Measurements from ENCODE around the gene CHL1. TPM values are rescaled to one million over a fixed set of nuclear protein-coding genes. Genes with fewer than 3 reads are reported as not detected.

The CHL1 gene
- total and polyA plus RNA-seq, 2 of the 8 experiments (the other 6 are each of a cell fraction or from before 2014, with no cell fraction given): 0.05 to 0.99 TPM

- Histone ChIP-seq H3K4me1 (replicated peaks in 1 of 4; ENCODE audit: control insufficient read depth in 3 of 4, insufficient read depth in 4 of 4, low read length in 3 of 4) (peaks cover 0 to 5% (median 2%) of the 10 kb centered on the region in 4 experiments; a peak in 2 of 7 replicates), H3K9me3 (ENCODE audit: insufficient read depth in 2 of 2, low read depth in 1 of 2, low read length in 1 of 2) (no peaks in the 10 kb centered on the region), H3K27me3 (replicated peaks in 1 of 4; ENCODE audit: control insufficient read depth in 3 of 4, extremely low read depth in 1 of 4, insufficient read depth in 3 of 4, low read length in 3 of 4) (no peaks in the 10 kb centered on the region), H3K4me2 (ENCODE audit: insufficient read depth in 1 of 2, low read depth in 2 of 2, low read length in 2 of 2) (no peak overlapping the region), H3K56ac (replicated peaks; ENCODE audit: insufficient read length, low read depth, low read length) (no peak overlapping the region), H2BK120ac (replicated peaks; ENCODE audit: low read depth, low read length) (no peak overlapping the region), H3K9ac (replicated peaks in 1 of 4; ENCODE audit: extremely low read depth in 1 of 4, low read depth in 3 of 4, low read length in 3 of 4) (no peak overlapping the region), H2BK15ac (ENCODE audit: low read length) (no peak overlapping the region), H3K79me2 (ENCODE audit: control insufficient read depth in 1 of 2, insufficient read depth in 2 of 2, low read length in 2 of 2) (no peaks in the 10 kb centered on the region), H3K79me1 (ENCODE audit: low read depth, low read length) (no peaks in the 10 kb centered on the region), H4K91ac (replicated peaks; ENCODE audit: insufficient read length, low read length) (no peak overlapping the region), H2AFZ (ENCODE audit: low read length) (no peak overlapping the region), H3K18ac (ENCODE audit: extremely low read depth, low read length) (no peak overlapping the region), H3K27ac (ENCODE audit: low read depth, low read length) (no peak overlapping the region), H2BK5ac (ENCODE audit: low read depth, low read length) (no peak overlapping the region), H3K23ac (ENCODE audit: insufficient read length) (no peak overlapping the region), H3K14ac (ENCODE audit: insufficient read length) (no peak overlapping the region), H2BK12ac (ENCODE audit: low read depth, low read length) (no peak overlapping the region), H4K5ac (ENCODE audit: insufficient read length, low read depth, low read length) (no peak overlapping the region), H4K8ac (ENCODE audit: extremely low read depth, insufficient read depth, low read length) (no peak overlapping the region), H2BK20ac (ENCODE audit: low read length) (no peak overlapping the region), H2AK5ac (ENCODE audit: low read depth, low read length) (no peak overlapping the region), H3K36me3 (ENCODE audit: control insufficient read depth in 2 of 4, insufficient read depth in 4 of 4, low read length in 3 of 4) (no peaks in the 10 kb centered on the region), H4K20me1 (replicated peaks in 1 of 2; ENCODE audit: control insufficient read depth in 1 of 2, insufficient read depth in 2 of 2, low read length in 2 of 2) (peaks cover 0 to 1% of the 10 kb centered on the region in 2 experiments), H3K23me2 (ENCODE audit: low read depth, low read length) (no peaks in the 10 kb centered on the region), H3K4ac (replicated peaks; ENCODE audit: insufficient read length, low read depth, low read length) (no peak overlapping the region), H3K4me3 (ENCODE audit: extremely low read depth in 1 of 4, insufficient read depth in 2 of 4, low read depth in 3 of 4, low read length in 4 of 4) (no peak overlapping the region)
- FAIRE-seq: no peak
- POLR2A ChIA-PET (ENCODE audit: partially characterized antibody): no interaction called here
- WGBS, 2 experiments (ENCODE audit: extremely low coverage in 1 of 2, insufficient coverage in 1 of 2, insufficient read length in 1 of 2, insufficient replicate concordance in 2 of 2, low coverage in 1 of 2, low lambda C conversion rate in 2 of 2, missing lambda C conversion rate in 1 of 2): 93% methylated on average over 2 of the region's 2 CpGs; no CpG with 5 or more reads in 1 of the 2 experiments
- DNase-seq (ENCODE audit: low read depth in 1 of 2, low spot score in 2 of 2): no peak
- CTCF ChIA-PET (ENCODE audit: partially characterized antibody): no interaction called here
- no peak for TF ChIP-seq POLR2AphosphoS5 (IDR thresholded peaks at IDR 0.05; ENCODE audit: low read depth, low read length)
- TF ChIP-seq SIX5 (IDR thresholded peaks at IDR 0.05; ENCODE audit: low read depth, low read length): no peak
- TF ChIP-seq FOSL1 (IDR thresholded peaks at IDR 0.05; ENCODE audit: insufficient read depth, low read depth, low read length): no peak
- TF ChIP-seq SAP30 (IDR thresholded peaks at IDR 0.05; ENCODE audit: insufficient read depth, insufficient replicate concordance, low read length): no peak
- no peak for TF ChIP-seq SRF (IDR thresholded peaks at IDR 0.05; ENCODE audit: low read depth, low read length)
- no peak for TF ChIP-seq RXRA (IDR thresholded peaks at IDR 0.05; ENCODE audit: insufficient read depth, low read depth, low read length)
- no peak for TF ChIP-seq CTBP2 (IDR thresholded peaks at IDR 0.05; ENCODE audit: borderline replicate concordance, insufficient read depth, insufficient read length, low read length)
- no peak for TF ChIP-seq TCF12 (IDR thresholded peaks at IDR 0.05; ENCODE audit: low read depth, low read length)
- TF ChIP-seq TAF7 (optimal IDR thresholded peaks at IDR 0.05; ENCODE audit: borderline replicate concordance, low read depth, low read length): no peak
- no peak for TF ChIP-seq CBX5 (IDR thresholded peaks at IDR 0.05; ENCODE audit: low read depth, low read length)
- TF ChIP-seq, protein P1, sequence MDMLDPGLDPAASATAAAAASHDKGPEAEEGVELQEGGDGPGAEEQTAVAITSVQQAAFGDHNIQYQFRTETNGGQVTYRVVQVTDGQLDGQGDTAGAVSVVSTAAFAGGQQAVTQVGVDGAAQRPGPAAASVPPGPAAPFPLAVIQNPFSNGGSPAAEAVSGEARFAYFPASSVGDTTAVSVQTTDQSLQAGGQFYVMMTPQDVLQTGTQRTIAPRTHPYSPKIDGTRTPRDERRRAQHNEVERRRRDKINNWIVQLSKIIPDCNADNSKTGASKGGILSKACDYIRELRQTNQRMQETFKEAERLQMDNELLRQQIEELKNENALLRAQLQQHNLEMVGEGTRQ (IDR thresholded peaks at IDR 0.05; ENCODE audit: low read length): no peak
- TF ChIP-seq, protein P2, sequence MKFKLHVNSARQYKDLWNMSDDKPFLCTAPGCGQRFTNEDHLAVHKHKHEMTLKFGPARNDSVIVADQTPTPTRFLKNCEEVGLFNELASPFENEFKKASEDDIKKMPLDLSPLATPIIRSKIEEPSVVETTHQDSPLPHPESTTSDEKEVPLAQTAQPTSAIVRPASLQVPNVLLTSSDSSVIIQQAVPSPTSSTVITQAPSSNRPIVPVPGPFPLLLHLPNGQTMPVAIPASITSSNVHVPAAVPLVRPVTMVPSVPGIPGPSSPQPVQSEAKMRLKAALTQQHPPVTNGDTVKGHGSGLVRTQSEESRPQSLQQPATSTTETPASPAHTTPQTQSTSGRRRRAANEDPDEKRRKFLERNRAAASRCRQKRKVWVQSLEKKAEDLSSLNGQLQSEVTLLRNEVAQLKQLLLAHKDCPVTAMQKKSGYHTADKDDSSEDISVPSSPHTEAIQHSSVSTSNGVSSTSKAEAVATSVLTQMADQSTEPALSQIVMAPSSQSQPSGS (IDR thresholded peaks at IDR 0.05; ENCODE audit: low read length): no peak
Measured at GRCh38 chr3:260898-261297, 64.3 kb downstream of the CHL1 start.
